Esophagus muscularis mucosa (tissue), 3 donors: ENCODE data around the gene PTGER1.

ENCODE experiments used
- CTCF ChIP-seq, 3 experiments: fragments of 200-600 bp in 2 of 3; fragments of 450-650 bp in 1 of 3; sonication (generic) in 2 of 3; IDR thresholded peaks; one replicate each; pipeline ENCODE4 v1.5.1; 2017 to 2019; ENCODE audit warnings: antibody characterized with exemption in 3 of 3, mild to moderate bottlenecking in 2 of 3, moderate library complexity in 1 of 3
- POLR2A ChIP-seq: fragments of 450-650 bp; IDR thresholded peaks from one replicate; pipeline ENCODE4 v1.6.1; 2017; ENCODE audit warnings: antibody characterized with exemption, moderate library complexity, mild to moderate bottlenecking, low read depth
- POLR2AphosphoS5 ChIP-seq, 2 donors: sonication (generic); formaldehyde crosslinking; IDR thresholded peaks; one replicate each; pipeline ENCODE4 v1.6.1; 2017; ENCODE audit warnings: antibody characterized with exemption in 2 of 2

GRCh38 chr19:14474827-14475226 is 327 bp downstream of the PTGER1 start:
- TF ChIP-seq POLR2AphosphoS5 (IDR thresholded peaks at IDR 0.05) (no peak), CTCF (IDR thresholded peaks at IDR 0.05) (no peak), POLR2A (no peak)
